ENCODE data around the gene DOK7.

DOK7 gene

GRCh38 chr4:3433138-3433869 lies 29.8 kb upstream of the DOK7 start:
- DNase-seq (ENCODE audit: extremely low read depth, low read depth) = no peak
- no peak for TF ChIP-seq CTCF (IDR thresholded peaks at IDR 0.05; ENCODE audit: low read depth, low read length, missing control alignments)
- H3K4me3 ChIP-seq (replicated peaks; ENCODE audit: low read depth, low read length) = no peak overlapping the region

- peak; percentile 31 for TF ChIP-seq CTCF (IDR thresholded peaks at IDR 0.05; ENCODE audit: low read depth, low read length, missing control alignments)
- DNase-seq (ENCODE audit: extremely low read depth, low read depth) = no peak
- no peak overlapping the region for H3K4me3 ChIP-seq (replicated peaks; ENCODE audit: low read depth, low read length)
Observed at GRCh38 chr4:3434881-3435685, 28.0 kb upstream of the DOK7 start.

- no peak for TF ChIP-seq CTCF (IDR thresholded peaks at IDR 0.05; ENCODE audit: low read depth, low read length, missing control alignments)
- DNase-seq (ENCODE audit: extremely low read depth, low read depth) = no peak
- H3K4me3 ChIP-seq (replicated peaks; ENCODE audit: low read depth, low read length) = no peak overlapping the region
Observed at GRCh38 chr4:3435686-3435956, 27.5 kb upstream of the DOK7 start.

- H3K4me3 ChIP-seq (replicated peaks; ENCODE audit: low read depth, low read length) = no peak overlapping the region
- no peak for TF ChIP-seq CTCF (IDR thresholded peaks at IDR 0.05; ENCODE audit: low read depth, low read length, missing control alignments)
- no peak for DNase-seq (ENCODE audit: extremely low read depth, low read depth)
Observed at GRCh38 chr4:3436048-3436797, 26.9 kb upstream of the DOK7 start.

GRCh38 chr4:3436798-3437581 lies 26.1 kb upstream of the DOK7 start:
- no peak for TF ChIP-seq CTCF (IDR thresholded peaks at IDR 0.05; ENCODE audit: low read depth, low read length, missing control alignments)
- peak; percentile 33 for DNase-seq (ENCODE audit: extremely low read depth, low read depth)
- H3K4me3 ChIP-seq (replicated peaks; ENCODE audit: low read depth, low read length) = no peak overlapping the region

GRCh38 chr4:3437582-3437936 lies 25.5 kb upstream of the DOK7 start:
- DNase-seq (ENCODE audit: extremely low read depth, low read depth) = no peak
- no peak overlapping the region for H3K4me3 ChIP-seq (replicated peaks; ENCODE audit: low read depth, low read length)
- no peak for TF ChIP-seq CTCF (IDR thresholded peaks at IDR 0.05; ENCODE audit: low read depth, low read length, missing control alignments)

Data from HFF-Myc (cell line).